CD4-positive, alpha-beta T cell (primary cell): ENCODE measurements around the gene LRP1B. TPM values are rescaled to one million over a fixed set of nuclear protein-coding genes. Genes with fewer than 3 reads are reported as not detected.

Experiments used
- ATAC-seq: fragments of 200-7000 bp; cut with Tn5 transposase; one replicate; pipeline ENCODE4 v1.10.0; 2022; ENCODE audit warnings: mild to moderate bottlenecking; ENCODE audit not compliant: poor library complexity
- CTCF ChIA-PET: fragments of 350-600 bp; sonication (Branson Sonifier 250); formaldehyde crosslinking; loops from one replicate; lab custom pipeline; 2021; ENCODE audit warnings: antibody characterized with exemption, inconsistent platforms; lab: Charles Lee
- POLR2A ChIA-PET: fragments of 350-600 bp; sonication (Branson Sonifier 250); formaldehyde crosslinking; loops from one replicate; lab custom pipeline; 2021; ENCODE audit warnings: antibody characterized with exemption, inconsistent platforms; lab: Charles Lee
- DNase-seq, 14 experiments: peaks; one replicate each; pipeline ENCODE4 v3.0.0-alpha.2; 2013 to 2020; ENCODE audit warnings: mixed read lengths in 2 of 14
- H3K27ac ChIP-seq, 2 donors: one replicate each; pipeline versions ENCODE4 v1.5.1 to v1.7.0; 2013; ENCODE audit warnings: low read length in 2 of 2, low read depth in 1 of 2, mild to moderate bottlenecking in 1 of 2
- H3K27me3 ChIP-seq, 2 experiments: 1 replicate in 1 of 2; 2 replicates in 1 of 2; pipeline versions ENCODE4 v1.6.1 to v1.7.0; 2013; ENCODE audit warnings: low read length in 2 of 2, control low read depth in 1 of 2, mild to moderate bottlenecking in 1 of 2, moderate library complexity in 1 of 2; ENCODE audit not compliant: insufficient read depth in 2 of 2, control insufficient read depth in 1 of 2
- H3K36me3 ChIP-seq: one replicate; pipeline ENCODE4 v1.6.1; 2013; ENCODE audit warnings: low read length, control low read depth; ENCODE audit not compliant: insufficient read depth
- H3K4me1 ChIP-seq: one replicate; pipeline ENCODE4 v1.6.1; 2013; ENCODE audit warnings: low read length, control low read depth; ENCODE audit not compliant: insufficient read depth
- H3K4me3 ChIP-seq: one replicate; pipeline ENCODE4 v1.5.1; 2013; ENCODE audit warnings: mild to moderate bottlenecking, low read length, moderate library complexity
- H3K9me3 ChIP-seq, 2 experiments: 1 replicate in 1 of 2; 2 replicates in 1 of 2; pipeline versions ENCODE4 v1.6.1 to v1.7.0; 2013; ENCODE audit warnings: low read length in 2 of 2, mild to moderate bottlenecking in 2 of 2, control low read depth in 1 of 2, moderate library complexity in 1 of 2; ENCODE audit not compliant: control insufficient read depth in 1 of 2, insufficient read depth in 1 of 2
- H3K27ac Mint-ChIP-seq: one replicate; pipeline ENCODE4 v1.8.0; 2020; ENCODE audit warnings: mixed read lengths
- H3K27me3 Mint-ChIP-seq: one replicate; pipeline ENCODE4 v1.8.0; 2021; ENCODE audit warnings: mixed read lengths
- H3K36me3 Mint-ChIP-seq: one replicate; pipeline ENCODE4 v1.8.0; 2021; ENCODE audit warnings: low read depth, mixed read lengths
- H3K4me1 Mint-ChIP-seq: one replicate; pipeline ENCODE4 v1.8.0; 2021; ENCODE audit warnings: low read depth, mixed read lengths
- H3K4me3 Mint-ChIP-seq: one replicate; pipeline ENCODE4 v1.8.0; 2020; ENCODE audit warnings: mild to moderate bottlenecking, mixed read lengths
- H3K9me3 Mint-ChIP-seq: one replicate; pipeline ENCODE4 v1.8.0; 2020; ENCODE audit warnings: mixed read lengths
- intact Hi-C, 2 experiments: fragments of 100-400 bp; cut with DNase I in 1 of 2; cut with micrococcal nuclease in 1 of 2; formaldehyde crosslinking; loops; one replicate each; pipeline versions ENCODE4 v1.15.1 to v1.9.0; 2023 to 2025; cut with DNase I, micrococcal nuclease
- total RNA-seq, 174 experiments: library from RNA in 2 of 174; stranded (reverse) in 2 of 174; gene quantifications; one replicate each; pipeline ENCODE4 v1.2.3 and lab custom pipeline; 2021 to 2026
- TF ChIP-seq, protein P1 (sequence below): fragments of 200-600 bp; IDR thresholded peaks from one replicate; pipeline ENCODE4 v1.8.0; 2022; ENCODE audit warnings: antibody characterized with exemption, mild to moderate bottlenecking

The LRP1B gene
- total RNA-seq, 2 experiments from 2014 or later, result not detected

- Mint-ChIP-seq H3K4me1 (no peaks in the 10 kb centered on the region), H3K27ac (no peak overlapping the region), H3K9me3 (peaks cover 11% of the 10 kb centered on the region), H3K36me3 (no peaks in the 10 kb centered on the region), H3K27me3 (no peaks in the 10 kb centered on the region), H3K4me3 (no peak overlapping the region)
- DNase-seq (no peak), ATAC-seq (no peak)
- Histone ChIP-seq H3K4me1 (no peaks in the 10 kb centered on the region), H3K36me3 (no peaks in the 10 kb centered on the region), H3K9me3 (peaks cover 0 to under 1% of the 10 kb centered on the region in 2 experiments), H3K27me3 (no peaks in the 10 kb centered on the region), H3K4me3 (no peak overlapping the region), H3K27ac (no peak overlapping the region)
- CTCF ChIA-PET, result no interaction called here
- intact Hi-C loops, result no loop called here
- TF ChIP-seq, protein P1, sequence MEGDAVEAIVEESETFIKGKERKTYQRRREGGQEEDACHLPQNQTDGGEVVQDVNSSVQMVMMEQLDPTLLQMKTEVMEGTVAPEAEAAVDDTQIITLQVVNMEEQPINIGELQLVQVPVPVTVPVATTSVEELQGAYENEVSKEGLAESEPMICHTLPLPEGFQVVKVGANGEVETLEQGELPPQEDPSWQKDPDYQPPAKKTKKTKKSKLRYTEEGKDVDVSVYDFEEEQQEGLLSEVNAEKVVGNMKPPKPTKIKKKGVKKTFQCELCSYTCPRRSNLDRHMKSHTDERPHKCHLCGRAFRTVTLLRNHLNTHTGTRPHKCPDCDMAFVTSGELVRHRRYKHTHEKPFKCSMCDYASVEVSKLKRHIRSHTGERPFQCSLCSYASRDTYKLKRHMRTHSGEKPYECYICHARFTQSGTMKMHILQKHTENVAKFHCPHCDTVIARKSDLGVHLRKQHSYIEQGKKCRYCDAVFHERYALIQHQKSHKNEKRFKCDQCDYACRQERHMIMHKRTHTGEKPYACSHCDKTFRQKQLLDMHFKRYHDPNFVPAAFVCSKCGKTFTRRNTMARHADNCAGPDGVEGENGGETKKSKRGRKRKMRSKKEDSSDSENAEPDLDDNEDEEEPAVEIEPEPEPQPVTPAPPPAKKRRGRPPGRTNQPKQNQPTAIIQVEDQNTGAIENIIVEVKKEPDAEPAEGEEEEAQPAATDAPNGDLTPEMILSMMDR, result no peak
- POLR2A ChIA-PET, result no interaction called here
These were observed 201.2 kb downstream of the LRP1B start for GRCh38 chr2:141929331-141930252.

GRCh38 chr2:141928476-141928875 lies 202.3 kb downstream of the LRP1B start:
- Mint-ChIP-seq H3K27me3 (no peaks in the 10 kb centered on the region), H3K36me3 (no peaks in the 10 kb centered on the region), H3K4me1 (no peaks in the 10 kb centered on the region), H3K9me3 (peaks cover 11% of the 10 kb centered on the region), H3K4me3 (no peak overlapping the region), H3K27ac (no peak overlapping the region)
- intact Hi-C loops, result no loop called here
- Histone ChIP-seq H3K9me3 (peaks cover 0 to 5% of the 10 kb centered on the region in 2 experiments), H3K27ac (no peak overlapping the region), H3K36me3 (no peaks in the 10 kb centered on the region), H3K4me3 (no peak overlapping the region), H3K4me1 (no peaks in the 10 kb centered on the region), H3K27me3 (no peaks in the 10 kb centered on the region)
- no peak for DNase-seq
- TF ChIP-seq, protein P1, result no peak
- CTCF ChIA-PET, result no interaction called here
- ATAC-seq, result no peak
- POLR2A ChIA-PET, result no interaction called here

- DNase-seq, result no peak
- no peak overlapping the region for H3K27ac Mint-ChIP-seq
- no peaks in the 10 kb centered on the region for H3K4me1 Mint-ChIP-seq
- intact Hi-C loops, result no loop called here
- H3K9me3 Mint-ChIP-seq, result peaks cover 11% of the 10 kb centered on the region
- Histone ChIP-seq H3K9me3 (peaks cover 0 to 5% of the 10 kb centered on the region in 2 experiments), H3K36me3 (no peaks in the 10 kb centered on the region), H3K27me3 (no peaks in the 10 kb centered on the region), H3K4me3 (no peak overlapping the region), H3K4me1 (no peaks in the 10 kb centered on the region), H3K27ac (no peak overlapping the region)
- POLR2A ChIA-PET, result no interaction called here
- no peak for ATAC-seq
- H3K27me3 Mint-ChIP-seq, result no peaks in the 10 kb centered on the region
- TF ChIP-seq, protein P1, result no peak
- CTCF ChIA-PET, result no interaction called here
- no peak overlapping the region for H3K4me3 Mint-ChIP-seq
- no peaks in the 10 kb centered on the region for H3K36me3 Mint-ChIP-seq
These were observed 203.3 kb downstream of the LRP1B start for GRCh38 chr2:141927536-141927935.
